Astrocyte of the cerebellum (primary cell): Measurements from ENCODE around the gene ZNF771.
"Not testable (repeated sequence)": the region's sequence is repeated elsewhere in the genome, so short reads cannot be mapped to it uniquely, and the experiment has no call there.

Experiments
- DNase-seq: peaks from one replicate; pipeline ENCODE4 v3.0.0-alpha.2; 2011; ENCODE audit warnings: low read depth
- H3K4me3 ChIP-seq: 2 replicates; pipeline ENCODE4 v1.5.1; 2011; ENCODE audit warnings: mild to moderate bottlenecking, low read depth, low read length, moderate library complexity
- in situ Hi-C: cut with HindIII; loops from 2 replicates; pipeline ENCODE4 v1.10.0; 2017; ENCODE audit warnings: low sequenced_read_pairs
- TF ChIP-seq, protein P1 (sequence below): IDR thresholded peaks from 2 replicates; pipeline ENCODE4 v1.5.1; 2012; ENCODE audit warnings: low read length, low read depth, moderate library complexity, mild to moderate bottlenecking; ENCODE audit errors: missing control alignments

The ZNF771 gene

DNA sequence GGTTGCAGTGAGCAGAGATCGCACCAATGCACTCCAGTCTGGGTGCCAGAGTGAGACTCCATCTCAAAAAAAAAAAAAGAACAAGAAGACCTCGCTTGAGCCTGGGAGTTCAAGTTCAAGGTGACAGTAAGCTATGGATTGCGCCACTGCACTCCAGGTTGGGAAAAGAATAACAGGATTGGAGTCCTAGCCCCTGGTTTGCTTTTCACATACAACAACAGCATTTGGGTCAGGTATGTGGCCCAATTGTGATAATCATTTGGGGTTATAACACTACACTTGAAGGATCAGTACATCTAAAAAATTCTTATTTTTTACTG lies 41.7 kb downstream of the ZNF771 start:
- no peak for DNase-seq
- TF ChIP-seq, protein P1, sequence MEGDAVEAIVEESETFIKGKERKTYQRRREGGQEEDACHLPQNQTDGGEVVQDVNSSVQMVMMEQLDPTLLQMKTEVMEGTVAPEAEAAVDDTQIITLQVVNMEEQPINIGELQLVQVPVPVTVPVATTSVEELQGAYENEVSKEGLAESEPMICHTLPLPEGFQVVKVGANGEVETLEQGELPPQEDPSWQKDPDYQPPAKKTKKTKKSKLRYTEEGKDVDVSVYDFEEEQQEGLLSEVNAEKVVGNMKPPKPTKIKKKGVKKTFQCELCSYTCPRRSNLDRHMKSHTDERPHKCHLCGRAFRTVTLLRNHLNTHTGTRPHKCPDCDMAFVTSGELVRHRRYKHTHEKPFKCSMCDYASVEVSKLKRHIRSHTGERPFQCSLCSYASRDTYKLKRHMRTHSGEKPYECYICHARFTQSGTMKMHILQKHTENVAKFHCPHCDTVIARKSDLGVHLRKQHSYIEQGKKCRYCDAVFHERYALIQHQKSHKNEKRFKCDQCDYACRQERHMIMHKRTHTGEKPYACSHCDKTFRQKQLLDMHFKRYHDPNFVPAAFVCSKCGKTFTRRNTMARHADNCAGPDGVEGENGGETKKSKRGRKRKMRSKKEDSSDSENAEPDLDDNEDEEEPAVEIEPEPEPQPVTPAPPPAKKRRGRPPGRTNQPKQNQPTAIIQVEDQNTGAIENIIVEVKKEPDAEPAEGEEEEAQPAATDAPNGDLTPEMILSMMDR, result no peak
- H3K4me3 ChIP-seq, result no peak overlapping the region
- in situ Hi-C loops, result no loop called here

DNA sequence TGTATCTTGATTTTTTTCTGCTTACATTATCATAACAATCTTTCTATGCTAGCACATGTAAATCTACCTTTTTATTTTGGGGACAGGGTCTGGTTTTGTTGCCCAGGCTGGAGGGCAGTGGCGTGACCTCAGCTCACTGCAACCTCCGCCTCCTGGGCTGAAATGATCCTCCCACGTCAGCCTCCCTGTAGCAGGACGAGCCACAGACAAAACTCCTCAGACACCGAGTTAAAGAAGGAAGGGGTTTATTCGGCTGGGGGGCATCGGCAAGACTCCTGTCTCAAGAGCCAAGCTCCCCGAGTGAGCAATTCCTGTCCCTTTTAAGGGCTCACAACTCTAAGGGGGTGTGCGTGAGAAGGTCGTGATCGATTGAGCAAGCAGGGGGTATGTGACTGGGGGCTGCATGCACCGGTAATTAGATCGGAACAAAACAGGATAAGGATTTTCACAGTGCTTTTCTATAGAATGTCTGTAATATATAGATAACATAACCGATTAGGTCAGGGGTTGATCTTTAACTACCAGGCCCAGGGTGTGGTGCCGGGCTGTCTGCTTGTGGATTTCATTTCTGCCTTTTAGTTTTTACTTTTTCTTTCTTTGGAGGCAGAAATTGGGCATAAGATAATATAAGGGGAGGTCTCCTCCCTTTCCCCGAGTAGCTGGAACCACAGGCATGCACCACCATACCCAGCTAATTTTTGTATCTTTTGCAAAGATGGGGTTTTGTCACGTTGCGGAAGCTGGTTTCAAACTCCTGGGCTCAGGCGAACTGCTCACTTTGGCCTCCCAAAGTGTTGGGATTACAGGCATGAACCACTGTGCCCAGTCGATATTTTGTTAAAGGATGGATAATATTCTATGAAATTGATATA lies 45.5 kb downstream of the ZNF771 start:
- in situ Hi-C loops, result not testable (repeated sequence)

DNA sequence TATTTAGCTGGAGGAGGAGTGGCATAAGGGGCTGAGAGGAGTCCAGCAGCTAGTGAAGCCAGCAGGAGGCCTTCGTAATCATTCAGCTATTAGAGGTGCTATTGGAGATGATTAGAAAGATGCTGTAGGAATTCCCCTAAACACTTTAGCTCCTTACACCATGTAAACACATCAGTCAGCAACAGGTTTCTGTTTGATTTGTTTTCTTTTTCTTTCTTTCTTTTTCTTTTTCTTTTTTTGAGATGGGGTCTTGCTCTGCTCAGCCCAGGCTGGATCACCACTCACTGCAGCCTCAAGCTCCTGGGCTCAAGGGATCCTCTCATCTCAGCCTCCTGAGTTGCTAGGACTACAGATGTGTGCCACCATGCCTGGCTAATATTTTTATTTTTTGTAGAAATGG lies 48.9 kb downstream of the ZNF771 start:
- TF ChIP-seq, protein P1, result no peak
- no peak for DNase-seq
- H3K4me3 ChIP-seq, result no peak overlapping the region
- in situ Hi-C loops, result no loop called here

More for the DNA sequence above, 45.5 kb downstream of the ZNF771 start:
- not testable (repeated sequence) for H3K4me3 ChIP-seq, DNase-seq

GRCh38 chr16:30457256-30457655 lies 49.9 kb downstream of the ZNF771 start:
- in situ Hi-C loops, result no loop called here
- H3K4me3 ChIP-seq, result no peak overlapping the region
- TF ChIP-seq, protein P1, result no peak
- no peak for DNase-seq

DNA sequence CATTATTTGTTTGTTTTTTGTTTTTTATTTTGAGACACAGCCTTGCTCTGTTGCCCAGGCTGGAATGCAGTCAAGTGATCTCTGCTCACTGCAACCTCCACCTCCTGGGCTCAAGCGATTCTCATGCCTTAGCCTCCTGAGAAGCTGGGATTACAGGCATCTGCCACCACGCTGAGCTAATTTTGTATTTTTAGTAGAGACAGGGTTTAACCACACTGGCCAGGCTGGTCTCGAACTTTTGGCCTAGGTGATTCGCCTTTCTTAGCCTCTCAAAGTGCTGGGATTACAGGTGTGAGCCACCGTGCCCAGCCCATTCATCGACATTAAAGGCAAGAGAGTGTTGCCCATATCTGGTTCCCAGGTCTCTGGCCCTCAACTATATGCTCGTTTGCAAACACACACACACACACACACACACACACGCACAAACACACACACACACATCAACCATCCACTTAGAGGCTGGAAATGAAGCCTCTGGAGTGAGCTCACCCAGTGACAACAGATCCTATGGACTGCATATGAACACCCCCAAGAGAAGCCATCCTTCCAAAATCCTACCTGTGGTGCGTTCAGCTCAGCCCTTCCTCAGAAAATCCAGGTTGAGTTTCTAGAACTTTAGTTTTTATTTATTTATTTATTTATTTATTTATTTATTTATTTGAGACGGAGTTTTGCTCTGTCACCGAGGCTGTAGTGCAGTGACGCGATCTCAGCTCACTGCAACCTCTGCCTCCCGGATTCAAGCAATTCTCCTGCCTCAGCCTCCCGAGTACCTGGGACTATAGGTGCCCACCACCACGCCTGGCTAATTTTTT lies 50.5 kb downstream of the ZNF771 start:
- DNase-seq, result no peak
- in situ Hi-C loops, result no loop called here

GRCh38 chr16:30458561-30459394 lies 51.4 kb downstream of the ZNF771 start:
- TF ChIP-seq, protein P1, result no peak
- DNase-seq, result no peak
- H3K4me3 ChIP-seq, result no peak overlapping the region
- in situ Hi-C loops, result no loop called here

More for the DNA sequence above, 50.5 kb downstream of the ZNF771 start:
- H3K4me3 ChIP-seq, result no peak overlapping the region
- TF ChIP-seq, protein P1, result no peak
